Inferior parietal cortex (tissue), 1 donor: ENCODE results near the gene BTBD2.
"Not testable (repeated sequence)": the region's sequence is repeated elsewhere in the genome, so short reads cannot be mapped to it uniquely, and the experiment has no call there.

Source experiments
- DNase-seq: peaks from one replicate; pipeline ENCODE4 v3.0.0-alpha.2; 2016; ENCODE audit errors: extremely low spot score

Gene BTBD2

DNA sequence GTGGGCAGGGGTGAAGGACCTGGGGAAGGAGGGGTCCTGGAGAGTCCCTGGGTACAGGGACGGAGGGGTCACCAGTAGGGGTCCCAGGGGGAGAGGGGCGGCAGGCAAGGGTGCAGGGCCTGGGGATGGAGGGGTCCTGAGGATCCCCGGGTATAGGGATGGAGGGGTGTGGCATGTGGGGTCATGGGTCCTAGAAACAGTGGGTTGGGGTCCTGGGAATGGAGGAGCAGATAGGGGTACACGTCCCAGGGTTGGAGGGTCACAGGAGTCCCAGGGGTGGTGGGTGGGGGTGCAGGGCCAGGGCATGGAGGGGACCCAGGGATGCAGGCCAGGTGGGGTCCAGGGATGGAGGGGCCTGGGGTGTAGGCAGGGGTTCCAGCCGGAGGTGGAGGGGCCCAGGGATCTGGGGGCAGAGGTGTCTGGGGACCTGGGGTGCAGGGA lies 1.4 kb downstream of the BTBD2 start:
- DNase-seq: no peak

DNA sequence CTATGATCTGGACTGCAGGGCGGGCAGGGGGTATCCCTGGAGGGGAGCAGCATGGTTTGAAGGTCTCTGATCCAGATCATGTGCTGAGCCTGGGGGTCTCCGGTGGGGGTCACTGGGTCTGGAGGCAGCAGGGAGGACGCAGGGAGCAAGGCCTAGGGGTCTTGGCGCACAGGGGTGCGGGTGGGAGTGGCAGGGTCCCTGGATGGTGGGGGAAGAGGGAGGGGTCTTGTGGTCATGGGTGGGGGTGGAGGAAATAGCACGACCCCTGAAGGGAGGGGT lies 1.9 kb downstream of the BTBD2 start:
- no peak for DNase-seq

DNA sequence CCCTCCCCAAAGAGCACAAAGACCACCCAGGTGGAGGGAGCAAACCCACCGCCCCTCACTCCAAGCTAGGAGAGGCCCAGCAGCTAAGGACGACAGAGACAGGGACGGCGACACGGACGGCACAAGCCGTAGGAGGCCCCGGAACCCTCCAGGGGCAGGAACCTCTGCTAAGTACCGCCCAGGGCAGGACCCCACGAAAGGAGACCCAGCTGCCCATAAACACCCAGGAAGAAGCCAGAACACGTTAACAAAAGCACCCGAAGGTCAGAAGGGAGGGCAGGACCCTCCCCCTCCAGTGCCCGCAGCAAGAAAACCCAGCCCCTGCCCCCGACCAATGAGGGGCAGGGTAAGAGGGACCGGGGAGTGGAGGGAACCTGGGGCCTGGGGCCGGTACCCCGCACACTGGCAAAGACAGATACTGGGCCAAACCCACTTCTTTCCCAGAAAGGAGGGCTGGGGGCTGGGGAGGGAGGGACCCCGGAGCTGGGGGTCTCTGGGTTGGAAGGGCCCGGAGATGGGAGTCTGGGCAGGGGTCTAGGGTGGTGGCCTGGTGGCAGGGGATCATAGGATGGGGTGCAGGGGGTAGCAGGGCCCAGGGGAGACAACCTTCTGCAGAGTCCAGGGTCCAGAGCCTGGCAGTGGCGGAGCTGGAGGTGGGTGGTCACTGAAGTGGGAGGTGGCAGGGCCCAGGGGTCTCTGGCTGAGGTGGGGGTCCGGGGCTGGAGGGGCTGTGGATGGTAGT lies 2.4 kb downstream of the BTBD2 start:
- DNase-seq: no peak

DNA sequence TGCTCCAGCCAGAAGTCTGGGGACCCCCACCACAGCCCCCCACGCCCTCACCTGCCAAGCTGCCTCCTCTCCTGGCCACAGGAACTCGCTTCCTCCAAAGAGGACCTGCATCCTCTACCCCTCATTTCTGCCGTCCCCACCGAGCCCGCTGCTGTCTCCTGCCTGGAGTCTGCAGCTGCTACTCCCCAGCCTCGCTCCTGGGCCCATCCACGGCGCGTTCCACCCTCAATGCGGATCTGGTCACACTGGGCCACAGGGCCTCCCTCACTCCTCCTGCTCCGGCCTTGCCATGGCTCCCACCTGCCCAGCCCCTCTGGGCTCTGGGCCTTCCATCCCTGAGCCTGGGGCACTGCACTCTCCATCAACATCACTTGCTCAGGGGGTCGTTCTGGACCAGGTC lies 4.3 kb downstream of the BTBD2 start:
- no peak for DNase-seq

DNA sequence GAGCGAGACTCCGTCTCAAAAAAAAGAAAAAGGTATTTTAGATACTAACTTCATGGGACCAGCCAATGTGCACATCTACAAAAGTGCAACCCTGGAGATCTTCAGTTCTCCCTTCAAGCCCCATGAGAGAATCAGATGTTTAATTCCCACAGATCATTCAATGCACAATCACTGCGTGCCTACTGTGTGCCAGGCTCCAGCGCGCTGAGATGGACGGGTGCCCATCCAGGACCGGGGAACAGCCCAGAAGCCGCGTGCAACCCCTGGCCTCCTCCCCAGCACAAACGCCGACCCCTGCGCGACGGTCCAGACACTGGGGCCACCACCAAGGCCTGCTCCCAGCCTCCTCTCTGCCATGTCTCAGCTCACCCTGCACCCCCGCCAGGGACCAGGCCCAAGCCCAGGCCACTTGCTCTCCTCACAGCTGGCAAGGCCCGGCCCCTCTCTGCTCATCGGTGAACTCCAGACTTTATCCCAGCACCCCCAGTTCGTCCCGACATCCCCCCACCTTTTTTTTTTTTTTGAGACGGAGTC lies 5.3 kb downstream of the BTBD2 start:
- DNase-seq: no peak

DNA sequence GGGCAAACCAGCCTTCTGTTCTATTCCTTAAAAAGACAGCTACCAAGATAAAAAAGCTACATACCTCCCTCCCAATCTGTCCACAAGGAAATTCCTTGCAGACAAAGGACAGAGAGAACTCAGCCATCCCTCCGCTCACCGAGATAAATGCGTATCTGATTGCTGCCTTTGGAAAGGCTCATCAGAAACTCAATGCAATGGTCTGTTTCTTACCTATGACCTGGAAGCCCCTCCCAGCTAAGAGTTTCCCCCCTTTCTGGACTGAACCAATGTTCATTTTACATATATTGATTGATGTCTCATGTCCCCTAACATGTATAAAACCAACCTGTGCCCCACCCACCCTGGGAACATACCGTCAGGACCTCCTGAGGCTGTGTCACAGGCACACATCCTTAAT lies 11.6 kb downstream of the BTBD2 start:
- no peak for DNase-seq

DNA sequence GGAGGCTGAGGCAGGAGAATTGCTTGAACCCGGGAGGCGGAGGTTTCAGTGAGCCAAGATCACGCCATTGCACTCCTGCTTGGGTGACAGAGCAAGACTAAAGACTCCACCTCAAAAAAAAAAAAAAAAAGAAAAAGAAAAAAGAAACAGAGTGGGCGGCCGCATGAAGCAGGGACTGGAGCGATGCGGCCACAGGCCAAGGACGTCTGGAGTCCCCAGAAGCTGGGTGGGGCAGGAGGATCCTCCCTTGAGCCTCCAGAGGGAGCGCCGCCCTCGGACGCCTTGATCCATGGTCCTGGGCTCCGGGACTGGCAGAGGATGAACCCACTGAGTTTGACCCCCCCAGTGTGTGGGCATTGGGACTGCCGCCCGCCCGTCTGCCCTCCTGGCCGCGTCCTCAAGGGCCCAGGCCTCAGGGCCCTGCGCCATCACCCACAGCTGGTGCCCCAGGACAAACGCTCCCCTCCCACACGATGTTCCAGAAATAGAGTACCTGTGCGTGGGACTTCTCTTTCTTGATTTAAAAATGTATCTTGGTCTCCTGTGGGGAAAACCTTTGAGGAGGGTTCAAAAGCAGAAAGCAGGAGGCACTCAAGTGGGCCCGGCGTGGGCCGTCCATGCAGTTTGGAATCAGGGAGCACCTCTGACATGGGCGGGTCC lies 15.5 kb downstream of the BTBD2 start:
- no peak for DNase-seq

DNA sequence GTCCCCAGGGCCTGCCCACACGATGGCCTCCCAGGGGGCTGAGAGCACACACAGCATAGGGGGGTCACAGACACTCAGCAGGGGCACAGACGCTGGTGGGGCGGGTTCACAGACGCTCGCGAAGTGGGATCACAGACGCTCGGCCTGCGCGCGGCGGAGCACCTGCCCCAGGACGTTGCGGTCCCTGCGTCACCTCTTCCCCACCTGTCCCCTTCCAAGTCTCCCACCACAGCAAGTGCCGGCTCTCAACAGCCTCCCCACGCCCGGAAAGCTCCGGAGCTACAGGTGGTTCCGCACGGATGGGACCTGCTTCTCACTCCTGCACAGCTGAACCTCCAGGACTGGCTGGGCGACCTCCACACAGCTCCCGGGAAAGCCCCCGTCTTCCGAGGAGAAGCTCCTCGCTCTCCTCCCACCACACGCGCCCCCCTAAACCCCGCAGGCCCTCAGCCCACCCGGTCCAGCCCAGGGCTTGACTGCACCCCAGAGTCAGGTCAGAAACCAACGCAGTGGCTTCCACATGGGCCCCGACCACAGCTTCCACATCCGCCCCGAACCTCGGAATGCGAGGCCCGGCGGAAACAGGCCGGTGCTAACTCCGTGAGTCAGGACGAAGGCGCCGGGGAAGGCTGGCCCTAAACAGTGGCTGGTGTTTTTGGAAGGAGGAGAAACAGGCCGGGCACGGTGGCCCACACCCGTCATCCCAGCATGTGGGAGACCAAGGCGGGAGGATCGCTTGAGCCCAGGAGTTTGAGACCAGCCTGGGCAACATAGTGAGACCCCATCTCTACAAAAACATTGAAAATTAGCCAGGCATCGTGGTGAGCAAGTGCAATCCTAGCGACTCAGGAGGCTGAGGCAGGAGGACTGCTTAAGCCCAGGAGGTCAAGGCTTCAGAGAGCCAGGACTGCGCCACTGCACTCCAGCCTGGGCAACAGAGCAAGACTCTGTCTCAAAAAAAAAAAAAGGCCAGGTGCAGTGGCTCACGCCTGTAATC lies 16.5 kb downstream of the BTBD2 start:
- no peak for DNase-seq

DNA sequence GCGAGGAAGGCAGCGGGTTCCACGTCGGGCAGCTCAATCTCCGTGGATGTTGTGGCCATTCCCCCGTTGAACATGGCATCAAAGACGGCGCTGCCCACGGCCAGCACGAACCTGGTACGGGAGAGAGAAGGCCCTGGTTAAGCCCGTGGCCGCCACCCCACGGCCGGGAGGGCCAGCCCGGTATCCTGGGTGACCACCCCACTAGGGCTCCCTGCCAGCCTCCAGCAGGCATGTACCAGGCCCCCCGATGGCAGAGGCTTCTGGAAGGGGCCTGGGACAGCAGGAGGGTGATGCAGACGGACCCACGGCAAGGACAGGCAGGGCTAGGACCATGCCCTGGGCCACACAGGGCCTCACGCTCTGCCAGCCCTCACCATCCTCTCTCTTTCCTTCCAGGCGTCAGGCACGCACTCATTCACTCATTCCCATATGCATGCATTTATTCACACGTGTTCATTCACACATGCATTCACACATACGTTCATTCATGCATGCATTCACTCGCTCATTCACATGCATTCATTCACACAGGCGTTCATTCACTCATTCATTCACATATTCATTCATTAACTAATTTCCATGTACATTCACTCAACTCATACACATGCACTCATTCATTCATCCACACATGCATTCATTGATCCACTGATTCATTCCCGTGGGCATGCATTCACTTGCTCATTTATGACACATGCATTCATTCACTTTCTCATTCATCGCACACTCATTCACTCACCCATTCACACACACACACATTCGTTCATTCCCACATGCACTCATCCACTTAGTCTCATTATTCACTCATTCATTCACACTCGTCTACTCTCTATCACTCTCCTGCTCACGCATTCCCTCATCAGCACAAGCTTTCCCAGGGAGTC lies 17.9 kb downstream of the BTBD2 start:
- DNase-seq: no peak

DNA sequence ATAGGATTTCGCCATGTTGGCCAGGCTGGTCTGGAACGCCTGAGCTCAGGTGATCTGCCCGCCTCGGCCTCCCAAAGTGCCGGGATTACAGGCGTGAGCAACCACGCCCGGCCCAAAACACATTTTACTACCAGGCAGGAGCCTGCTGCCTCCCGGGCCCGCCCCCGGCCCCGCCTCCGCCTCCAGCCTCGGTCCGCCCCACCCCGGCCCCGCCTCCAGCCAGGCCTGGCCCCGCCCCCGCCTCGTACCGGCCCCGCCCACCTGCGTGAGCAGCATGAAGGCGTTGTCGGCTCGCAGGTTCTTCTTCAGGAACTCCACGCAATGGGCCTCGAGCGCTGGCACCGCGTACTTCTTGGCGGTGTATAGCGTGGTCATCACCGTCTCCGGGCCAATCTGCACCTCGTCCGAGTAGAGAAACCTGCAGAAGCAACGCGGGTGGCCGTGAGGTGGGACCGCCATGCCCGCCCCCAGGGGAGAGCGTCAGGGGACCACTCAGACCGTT lies 22.7 kb downstream of the BTBD2 start:
- DNase-seq: no peak

DNA sequence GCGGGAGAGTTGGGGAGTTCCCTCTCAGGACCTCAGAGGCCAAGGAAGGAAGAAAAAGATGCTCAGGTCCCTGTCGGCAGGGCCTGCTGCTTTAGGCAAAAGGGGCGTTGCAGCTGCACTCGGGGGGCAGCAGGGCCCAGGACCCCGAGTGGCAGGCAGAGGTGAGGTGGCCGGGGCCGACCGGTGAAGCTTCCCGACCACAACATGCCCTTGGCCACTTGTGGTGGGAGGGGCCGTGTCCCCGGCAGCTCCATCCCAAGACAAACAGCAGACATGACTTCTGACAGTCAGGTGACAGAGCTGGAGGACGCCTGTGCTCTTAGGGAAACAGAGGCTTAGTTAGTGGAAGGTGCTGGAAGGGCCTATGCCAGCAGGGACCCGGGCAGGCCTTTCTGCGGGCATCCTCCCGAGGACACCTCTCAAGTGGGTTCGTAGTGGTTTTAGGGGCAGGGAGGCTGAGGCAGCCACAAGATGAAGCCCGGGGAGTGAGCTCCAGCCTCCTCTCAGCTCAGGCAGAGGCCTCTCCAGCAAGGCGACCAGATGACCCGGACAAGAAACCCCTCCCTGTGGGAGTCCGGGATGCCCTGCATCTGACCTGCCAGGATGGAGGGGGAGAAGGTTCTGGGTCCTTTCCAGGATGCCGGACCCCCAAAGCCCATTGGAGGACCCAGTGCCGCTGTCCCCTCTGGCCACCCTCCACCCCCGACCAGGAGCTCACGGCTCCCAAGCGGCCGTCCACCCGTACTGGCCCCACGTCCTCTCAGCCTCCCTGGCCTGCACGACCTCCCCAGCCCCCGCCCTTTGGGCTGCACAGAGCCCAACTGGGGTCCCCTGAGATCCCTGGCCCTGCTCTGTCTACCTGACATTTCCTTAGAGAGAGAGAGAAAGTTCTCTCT lies 24.2 kb downstream of the BTBD2 start:
- no peak for DNase-seq

DNA sequence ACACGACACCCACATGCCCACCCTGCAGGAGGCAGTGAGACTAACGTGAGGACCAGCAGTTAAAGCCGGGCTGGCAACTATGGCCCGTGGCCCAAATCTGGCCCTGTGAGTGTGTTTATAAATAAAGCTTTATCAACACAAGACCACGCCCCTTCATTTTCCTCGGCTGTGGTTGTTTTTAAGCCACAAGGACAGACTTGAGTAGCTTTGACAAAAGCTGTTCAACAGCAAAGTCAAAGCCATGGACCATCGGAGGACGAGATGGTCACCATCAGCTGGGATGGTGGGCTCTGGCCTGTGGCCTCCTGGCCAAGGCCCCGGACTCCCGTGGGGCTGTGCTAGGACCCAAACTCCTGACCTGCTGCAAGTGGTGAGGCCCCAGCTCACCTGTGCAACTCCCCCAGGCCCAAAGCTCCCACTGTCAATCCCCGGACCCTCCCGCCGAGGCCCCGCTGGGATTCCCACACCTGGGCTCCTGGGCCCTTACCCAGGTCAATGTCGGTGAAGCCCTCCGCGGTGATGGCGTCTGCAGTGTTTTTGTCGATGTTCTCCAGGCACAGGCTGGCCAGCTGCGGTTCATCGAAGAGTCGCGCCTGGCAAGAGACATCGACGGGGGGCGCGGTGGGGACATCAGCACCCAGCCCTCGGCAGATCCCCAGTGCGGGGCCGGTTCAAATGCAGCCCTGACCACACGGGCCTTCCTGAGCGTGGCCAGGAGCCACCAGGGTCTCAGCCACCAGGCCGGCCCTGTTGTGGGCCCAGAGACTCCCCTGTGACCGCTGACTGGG lies 25.1 kb downstream of the BTBD2 start:
- DNase-seq: no peak

DNA sequence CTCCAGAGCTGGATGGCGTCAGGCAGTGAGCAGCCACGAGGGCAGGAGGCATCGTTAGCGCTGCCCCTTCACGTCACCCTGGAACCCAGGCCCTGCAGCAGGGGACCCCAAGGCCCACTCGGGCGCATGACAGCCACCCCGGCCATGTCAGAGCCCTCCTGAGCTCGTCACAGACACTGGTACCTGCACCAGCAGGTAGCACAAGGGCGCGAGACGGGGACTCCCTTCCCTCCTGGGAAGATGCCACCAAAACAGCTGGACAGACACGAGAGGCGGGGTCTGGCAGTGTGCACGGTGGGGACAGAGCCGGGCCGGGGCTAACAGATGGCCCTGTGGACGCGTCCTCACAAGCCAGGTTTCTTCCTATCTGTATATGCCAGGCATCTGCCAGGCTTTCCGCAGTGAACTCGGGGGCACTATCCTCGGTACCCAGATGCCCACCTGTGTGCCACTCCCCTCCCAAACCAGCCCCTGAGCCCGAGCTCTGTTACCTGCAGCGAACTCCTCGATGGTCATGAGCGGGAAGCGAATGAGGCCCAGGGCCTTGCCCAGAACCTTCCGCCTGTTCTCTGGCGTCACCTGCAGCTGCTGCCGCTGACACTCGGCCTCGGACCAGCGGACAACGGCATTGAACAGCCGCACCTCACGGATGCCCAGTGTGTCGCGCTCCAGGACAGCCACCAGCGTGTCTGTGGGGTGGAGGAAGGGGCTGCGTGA lies 25.8 kb downstream of the BTBD2 start:
- no peak for DNase-seq

DNA sequence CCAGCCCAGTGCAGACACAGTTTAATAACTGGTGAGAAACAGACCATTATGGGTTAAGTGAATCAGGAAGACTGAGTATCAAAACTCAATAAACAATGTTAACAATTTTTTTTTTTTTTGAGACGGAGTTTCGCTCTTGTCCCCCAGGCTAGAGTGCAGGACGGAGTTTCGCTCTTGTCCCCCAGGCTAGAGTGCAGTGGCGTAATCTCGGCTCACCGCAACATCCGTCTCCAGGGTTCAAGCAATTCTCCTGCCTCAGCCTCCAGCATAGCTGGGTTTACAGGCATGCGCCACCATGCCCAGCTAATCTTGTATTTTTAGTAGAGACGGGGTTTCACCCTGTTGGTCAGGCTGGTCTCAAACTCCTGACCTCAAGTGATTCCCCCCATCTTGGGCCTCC lies 27.1 kb downstream of the BTBD2 start:
- not testable (repeated sequence) for DNase-seq

DNA sequence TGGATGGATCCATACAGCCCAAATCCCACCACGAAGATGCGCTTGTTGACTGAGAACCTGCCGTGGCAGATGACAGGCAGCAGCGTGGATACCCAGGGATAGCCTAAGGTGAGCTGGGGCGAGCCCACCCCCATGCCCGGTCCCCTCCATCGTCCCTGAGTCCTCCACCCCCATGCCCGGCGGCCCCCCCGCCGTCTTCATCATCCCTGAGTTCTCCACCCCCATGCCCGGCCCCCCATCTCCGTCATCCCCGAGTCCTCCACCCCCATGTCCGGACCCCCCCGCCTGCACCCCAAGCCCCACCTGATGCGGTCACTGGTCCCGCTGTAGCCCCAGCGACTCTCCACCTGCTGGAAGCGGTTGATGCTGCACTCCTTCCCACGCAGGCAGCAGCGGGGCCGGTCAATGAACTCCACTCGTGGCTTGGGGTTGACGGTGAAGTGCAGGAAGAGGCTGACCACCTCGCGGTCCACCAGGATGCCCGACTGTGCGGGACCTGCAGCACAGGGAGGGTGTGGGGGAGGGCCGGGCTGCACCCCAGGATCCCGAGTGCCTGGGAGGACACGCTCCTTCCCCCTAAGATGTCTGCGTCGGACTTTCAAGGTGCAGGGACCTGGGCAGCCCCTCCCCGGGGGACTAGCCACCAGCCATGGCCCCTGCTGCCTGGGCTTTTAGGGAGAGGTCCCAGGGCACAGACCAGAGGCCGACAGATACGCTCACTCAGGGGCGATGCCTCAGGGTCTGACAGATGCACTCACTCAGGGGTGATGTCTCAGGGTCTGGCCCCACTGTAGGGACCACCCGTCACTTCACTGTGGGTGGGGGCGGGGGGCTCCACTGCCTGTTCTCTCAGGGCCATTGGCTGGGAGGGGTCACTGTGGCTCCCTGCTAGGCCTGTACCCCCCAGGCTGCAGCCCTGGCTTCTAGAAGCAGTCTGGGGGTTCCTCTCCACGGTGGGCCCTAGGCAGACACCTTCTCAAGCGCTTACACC lies 28.0 kb downstream of the BTBD2 start:
- no peak for DNase-seq

DNA sequence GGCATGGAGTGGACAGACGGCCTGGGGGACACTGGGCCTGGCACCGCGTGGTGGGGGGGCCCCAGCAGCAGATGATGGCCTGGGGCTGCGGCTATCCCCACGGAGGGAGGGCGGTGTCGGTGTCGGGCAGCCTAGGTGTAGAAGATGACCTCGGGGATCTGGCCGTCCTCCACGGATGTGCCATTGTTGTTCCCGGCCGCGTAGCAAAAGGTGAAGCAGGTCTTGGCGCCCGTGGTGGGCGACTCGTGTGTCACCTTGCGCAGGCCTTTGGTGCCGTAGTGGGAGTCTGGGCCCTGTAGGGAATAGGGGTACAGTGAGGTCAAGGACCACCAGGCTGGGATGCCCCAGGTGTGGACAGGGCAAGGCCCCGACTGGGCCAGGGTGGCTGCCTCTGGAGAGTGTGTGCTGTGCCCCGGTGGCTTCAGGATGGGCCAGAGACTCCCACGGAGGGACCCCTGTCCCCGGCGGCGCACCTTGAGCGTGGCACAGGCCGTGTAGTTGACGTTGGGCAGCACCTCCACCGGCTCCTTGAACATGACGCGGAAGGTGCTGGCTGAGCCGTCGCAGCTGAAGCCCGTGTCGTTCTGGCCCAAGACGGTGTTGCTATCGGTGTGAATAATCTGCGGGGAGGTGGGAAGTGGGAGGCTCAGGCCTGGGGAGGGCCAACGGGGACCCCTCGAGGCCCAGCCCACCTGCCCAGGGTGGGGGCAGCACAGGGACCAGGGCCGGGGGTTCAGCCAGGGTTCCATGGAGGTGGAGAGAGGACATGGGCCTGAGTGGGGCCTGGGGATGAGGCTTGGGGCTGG lies 29.0 kb downstream of the BTBD2 start:
- DNase-seq: no peak
